ENCODE data around the gene GALR2.

- TF ChIP-seq, protein P1, sequence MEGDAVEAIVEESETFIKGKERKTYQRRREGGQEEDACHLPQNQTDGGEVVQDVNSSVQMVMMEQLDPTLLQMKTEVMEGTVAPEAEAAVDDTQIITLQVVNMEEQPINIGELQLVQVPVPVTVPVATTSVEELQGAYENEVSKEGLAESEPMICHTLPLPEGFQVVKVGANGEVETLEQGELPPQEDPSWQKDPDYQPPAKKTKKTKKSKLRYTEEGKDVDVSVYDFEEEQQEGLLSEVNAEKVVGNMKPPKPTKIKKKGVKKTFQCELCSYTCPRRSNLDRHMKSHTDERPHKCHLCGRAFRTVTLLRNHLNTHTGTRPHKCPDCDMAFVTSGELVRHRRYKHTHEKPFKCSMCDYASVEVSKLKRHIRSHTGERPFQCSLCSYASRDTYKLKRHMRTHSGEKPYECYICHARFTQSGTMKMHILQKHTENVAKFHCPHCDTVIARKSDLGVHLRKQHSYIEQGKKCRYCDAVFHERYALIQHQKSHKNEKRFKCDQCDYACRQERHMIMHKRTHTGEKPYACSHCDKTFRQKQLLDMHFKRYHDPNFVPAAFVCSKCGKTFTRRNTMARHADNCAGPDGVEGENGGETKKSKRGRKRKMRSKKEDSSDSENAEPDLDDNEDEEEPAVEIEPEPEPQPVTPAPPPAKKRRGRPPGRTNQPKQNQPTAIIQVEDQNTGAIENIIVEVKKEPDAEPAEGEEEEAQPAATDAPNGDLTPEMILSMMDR (optimal IDR thresholded peaks at IDR 0.05 in 1 of 3, IDR thresholded peaks at IDR 0.05 in 1 of 3, conservative IDR thresholded peaks at IDR 0.05 in 1 of 3; ENCODE audit: extremely low read depth in 1 of 3, insufficient read depth in 2 of 3, low read length in 3 of 3): no peak
- TF ChIP-seq EZH2 (IDR thresholded peaks at IDR 0.05; ENCODE audit: low read length): no peak
These were observed 7.0 kb downstream of the GALR2 start for GRCh38 chr17:76081295-76082210.
